ENCODE measurements around the gene AQP5.

The AQP5 gene

GRCh38 chr12:49970658-49971057, 9.0 kb downstream of the AQP5 start:
- no peak for DNase-seq (ENCODE audit: low read depth)
- H3K4me3 ChIP-seq (ENCODE audit: low read depth, low read length), result no peak overlapping the region
- no peak for TF ChIP-seq CTCF (IDR thresholded peaks at IDR 0.05; ENCODE audit: low read depth, low read length, missing control alignments)

- no peak for TF ChIP-seq CTCF (IDR thresholded peaks at IDR 0.05; ENCODE audit: low read depth, low read length, missing control alignments)
- DNase-seq (ENCODE audit: low read depth), result no peak
- no peak overlapping the region for H3K4me3 ChIP-seq (ENCODE audit: low read depth, low read length)
Measured at GRCh38 chr12:49971141-49971540, 9.5 kb downstream of the AQP5 start.

- TF ChIP-seq CTCF (IDR thresholded peaks at IDR 0.05; ENCODE audit: low read depth, low read length, missing control alignments), result no peak
- H3K4me3 ChIP-seq (ENCODE audit: low read depth, low read length), result no peak overlapping the region
- no peak for DNase-seq (ENCODE audit: low read depth)
Measured at GRCh38 chr12:49972129-49972528, 10.5 kb downstream of the AQP5 start.

GRCh38 chr12:49972641-49973360, 11.1 kb downstream of the AQP5 start, which contains the start of gene AQP6:
Gene AQP6, plus strand, starts transcription at chr12:49972947. Its CDS starts 227 bp downstream, at chr12:49973174.
- TF ChIP-seq CTCF (IDR thresholded peaks at IDR 0.05; ENCODE audit: low read depth, low read length, missing control alignments), result no peak
- H3K4me3 ChIP-seq (ENCODE audit: low read depth, low read length), result no peak within 1 kb of the TSS
- DNase-seq (ENCODE audit: low read depth), result no peak

- H3K4me3 ChIP-seq (ENCODE audit: low read depth, low read length), result no peak overlapping the region
- no peak for TF ChIP-seq CTCF (IDR thresholded peaks at IDR 0.05; ENCODE audit: low read depth, low read length, missing control alignments)
- DNase-seq (ENCODE audit: low read depth), result no peak
Measured at GRCh38 chr12:49973361-49973830, 11.7 kb downstream of the AQP5 start.

- no peak for DNase-seq (ENCODE audit: low read depth)
- H3K4me3 ChIP-seq (ENCODE audit: low read depth, low read length), result no peak overlapping the region
- TF ChIP-seq CTCF (IDR thresholded peaks at IDR 0.05; ENCODE audit: low read depth, low read length, missing control alignments), result no peak
Measured at GRCh38 chr12:49974231-49974675, 12.6 kb downstream of the AQP5 start.
